ENCODE data around the gene ZNF790. TPM values are rescaled to one million over a fixed set of nuclear protein-coding genes. Genes with fewer than 3 reads are reported as not detected.
A peak's percentile ranks its signal among the peaks of the same experiment; 100 is the strongest.

ZNF790 gene
- total and polyA plus RNA-seq, 2 of the 13 experiments (the other 11 are each of a cell fraction or from before 2014, with no cell fraction given) = 1.3 to 5.3 TPM

DNA sequence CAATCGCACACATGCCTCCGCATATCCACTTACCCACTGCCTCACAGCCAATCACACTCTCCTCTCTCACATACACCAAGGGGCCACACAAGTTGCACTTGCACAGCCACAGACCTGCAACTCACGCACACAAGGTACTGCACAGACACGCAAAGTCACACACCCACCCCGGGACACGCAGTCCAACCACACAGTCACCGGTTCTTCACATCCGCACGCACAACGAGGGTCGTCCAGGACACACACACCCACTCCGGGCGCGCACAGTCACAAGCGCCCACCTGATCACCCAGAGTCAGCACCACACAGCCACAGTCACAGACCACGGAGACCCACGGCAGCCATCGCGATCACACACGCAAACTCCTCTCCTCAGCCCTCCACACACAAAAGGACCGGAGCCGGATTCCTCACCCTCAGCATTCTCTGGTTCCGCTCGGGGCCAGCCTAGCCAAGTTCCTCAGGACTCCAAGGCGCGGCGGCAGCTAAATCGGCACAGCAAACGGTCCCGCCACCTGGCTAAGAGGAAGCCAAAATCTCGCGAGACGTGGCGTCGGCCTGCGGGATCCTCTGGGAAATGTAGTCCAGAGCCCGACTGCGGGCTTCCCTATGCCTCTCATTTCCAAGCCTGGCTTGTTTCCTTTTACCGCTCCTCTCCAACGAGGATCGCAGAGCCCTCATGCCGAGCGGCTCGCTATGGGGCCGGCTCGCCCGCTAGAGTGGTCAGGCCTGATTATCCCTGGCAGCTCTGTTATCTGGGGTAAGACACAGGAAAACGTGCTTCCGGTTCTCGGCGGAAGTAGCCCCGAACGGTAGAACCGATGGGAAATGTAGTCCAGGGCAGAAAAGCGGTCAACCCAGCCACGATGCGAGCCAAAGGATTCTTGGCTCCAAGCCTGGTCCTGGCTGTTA is 65.6 kb downstream of the ZNF790 start, which contains the start of gene ZNF850 (continued):
- TF ChIP-seq, protein P1, sequence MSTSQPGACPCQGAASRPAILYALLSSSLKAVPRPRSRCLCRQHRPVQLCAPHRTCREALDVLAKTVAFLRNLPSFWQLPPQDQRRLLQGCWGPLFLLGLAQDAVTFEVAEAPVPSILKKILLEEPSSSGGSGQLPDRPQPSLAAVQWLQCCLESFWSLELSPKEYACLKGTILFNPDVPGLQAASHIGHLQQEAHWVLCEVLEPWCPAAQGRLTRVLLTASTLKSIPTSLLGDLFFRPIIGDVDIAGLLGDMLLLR (CRISPR knock-in tag; IDR thresholded peaks at IDR 0.05) = peak; percentile 81; the same call in 1 of the 2 replicates
- TF ChIP-seq, protein P2, sequence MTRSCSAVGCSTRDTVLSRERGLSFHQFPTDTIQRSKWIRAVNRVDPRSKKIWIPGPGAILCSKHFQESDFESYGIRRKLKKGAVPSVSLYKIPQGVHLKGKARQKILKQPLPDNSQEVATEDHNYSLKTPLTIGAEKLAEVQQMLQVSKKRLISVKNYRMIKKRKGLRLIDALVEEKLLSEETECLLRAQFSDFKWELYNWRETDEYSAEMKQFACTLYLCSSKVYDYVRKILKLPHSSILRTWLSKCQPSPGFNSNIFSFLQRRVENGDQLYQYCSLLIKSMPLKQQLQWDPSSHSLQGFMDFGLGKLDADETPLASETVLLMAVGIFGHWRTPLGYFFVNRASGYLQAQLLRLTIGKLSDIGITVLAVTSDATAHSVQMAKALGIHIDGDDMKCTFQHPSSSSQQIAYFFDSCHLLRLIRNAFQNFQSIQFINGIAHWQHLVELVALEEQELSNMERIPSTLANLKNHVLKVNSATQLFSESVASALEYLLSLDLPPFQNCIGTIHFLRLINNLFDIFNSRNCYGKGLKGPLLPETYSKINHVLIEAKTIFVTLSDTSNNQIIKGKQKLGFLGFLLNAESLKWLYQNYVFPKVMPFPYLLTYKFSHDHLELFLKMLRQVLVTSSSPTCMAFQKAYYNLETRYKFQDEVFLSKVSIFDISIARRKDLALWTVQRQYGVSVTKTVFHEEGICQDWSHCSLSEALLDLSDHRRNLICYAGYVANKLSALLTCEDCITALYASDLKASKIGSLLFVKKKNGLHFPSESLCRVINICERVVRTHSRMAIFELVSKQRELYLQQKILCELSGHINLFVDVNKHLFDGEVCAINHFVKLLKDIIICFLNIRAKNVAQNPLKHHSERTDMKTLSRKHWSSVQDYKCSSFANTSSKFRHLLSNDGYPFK (CRISPR knock-in tag; IDR thresholded peaks at IDR 0.05; ENCODE audit: borderline replicate concordance) = peak; percentile 66; the same call in 1 of the 2 replicates
- TF ChIP-seq, protein P3, sequence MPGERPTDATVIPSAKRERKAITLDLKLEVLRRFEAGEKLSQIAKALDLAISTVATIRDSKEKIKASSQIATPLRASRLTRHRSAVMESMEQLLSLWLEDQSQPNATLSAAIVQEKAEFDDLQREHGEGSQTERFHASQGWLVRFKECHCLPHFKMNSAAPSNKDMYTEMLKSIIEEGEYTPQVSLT (CRISPR knock-in tag; IDR thresholded peaks at IDR 0.05; ENCODE audit: borderline replicate concordance, low read depth) = no peak
- no peak for TF ChIP-seq ZNF383 (CRISPR knock-in tag; IDR thresholded peaks at IDR 0.05; ENCODE audit: borderline replicate concordance)
- TF ChIP-seq, protein P4, sequence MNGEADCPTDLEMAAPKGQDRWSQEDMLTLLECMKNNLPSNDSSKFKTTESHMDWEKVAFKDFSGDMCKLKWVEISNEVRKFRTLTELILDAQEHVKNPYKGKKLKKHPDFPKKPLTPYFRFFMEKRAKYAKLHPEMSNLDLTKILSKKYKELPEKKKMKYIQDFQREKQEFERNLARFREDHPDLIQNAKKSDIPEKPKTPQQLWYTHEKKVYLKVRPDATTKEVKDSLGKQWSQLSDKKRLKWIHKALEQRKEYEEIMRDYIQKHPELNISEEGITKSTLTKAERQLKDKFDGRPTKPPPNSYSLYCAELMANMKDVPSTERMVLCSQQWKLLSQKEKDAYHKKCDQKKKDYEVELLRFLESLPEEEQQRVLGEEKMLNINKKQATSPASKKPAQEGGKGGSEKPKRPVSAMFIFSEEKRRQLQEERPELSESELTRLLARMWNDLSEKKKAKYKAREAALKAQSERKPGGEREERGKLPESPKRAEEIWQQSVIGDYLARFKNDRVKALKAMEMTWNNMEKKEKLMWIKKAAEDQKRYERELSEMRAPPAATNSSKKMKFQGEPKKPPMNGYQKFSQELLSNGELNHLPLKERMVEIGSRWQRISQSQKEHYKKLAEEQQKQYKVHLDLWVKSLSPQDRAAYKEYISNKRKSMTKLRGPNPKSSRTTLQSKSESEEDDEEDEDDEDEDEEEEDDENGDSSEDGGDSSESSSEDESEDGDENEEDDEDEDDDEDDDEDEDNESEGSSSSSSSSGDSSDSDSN (CRISPR knock-in tag; IDR thresholded peaks at IDR 0.05) = no peak
- TF ChIP-seq HCFC1 (IDR thresholded peaks at IDR 0.05; ENCODE audit: low read depth, low read length) = peak; percentile 85
- TF ChIP-seq WIZ (CRISPR knock-in tag; IDR thresholded peaks at IDR 0.05) = no peak
- TF ChIP-seq ZNF296 (CRISPR knock-in tag; conservative IDR thresholded peaks at IDR 0.05) = no peak
- TF ChIP-seq, protein P5, sequence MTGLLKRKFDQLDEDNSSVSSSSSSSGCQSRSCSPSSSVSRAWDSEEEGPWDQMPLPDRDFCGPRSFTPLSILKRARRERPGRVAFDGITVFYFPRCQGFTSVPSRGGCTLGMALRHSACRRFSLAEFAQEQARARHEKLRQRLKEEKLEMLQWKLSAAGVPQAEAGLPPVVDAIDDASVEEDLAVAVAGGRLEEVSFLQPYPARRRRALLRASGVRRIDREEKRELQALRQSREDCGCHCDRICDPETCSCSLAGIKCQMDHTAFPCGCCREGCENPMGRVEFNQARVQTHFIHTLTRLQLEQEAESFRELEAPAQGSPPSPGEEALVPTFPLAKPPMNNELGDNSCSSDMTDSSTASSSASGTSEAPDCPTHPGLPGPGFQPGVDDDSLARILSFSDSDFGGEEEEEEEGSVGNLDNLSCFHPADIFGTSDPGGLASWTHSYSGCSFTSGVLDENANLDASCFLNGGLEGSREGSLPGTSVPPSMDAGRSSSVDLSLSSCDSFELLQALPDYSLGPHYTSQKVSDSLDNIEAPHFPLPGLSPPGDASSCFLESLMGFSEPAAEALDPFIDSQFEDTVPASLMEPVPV (CRISPR knock-in tag; IDR thresholded peaks at IDR 0.05) = 0 out of 2 replicates have a peak, but pooled peaks have one; percentile 24
- TF ChIP-seq, protein P6, sequence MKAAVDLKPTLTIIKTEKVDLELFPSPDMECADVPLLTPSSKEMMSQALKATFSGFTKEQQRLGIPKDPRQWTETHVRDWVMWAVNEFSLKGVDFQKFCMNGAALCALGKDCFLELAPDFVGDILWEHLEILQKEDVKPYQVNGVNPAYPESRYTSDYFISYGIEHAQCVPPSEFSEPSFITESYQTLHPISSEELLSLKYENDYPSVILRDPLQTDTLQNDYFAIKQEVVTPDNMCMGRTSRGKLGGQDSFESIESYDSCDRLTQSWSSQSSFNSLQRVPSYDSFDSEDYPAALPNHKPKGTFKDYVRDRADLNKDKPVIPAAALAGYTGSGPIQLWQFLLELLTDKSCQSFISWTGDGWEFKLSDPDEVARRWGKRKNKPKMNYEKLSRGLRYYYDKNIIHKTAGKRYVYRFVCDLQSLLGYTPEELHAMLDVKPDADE (CRISPR knock-in tag; IDR thresholded peaks at IDR 0.05) = no peak
- TF ChIP-seq MTA3 (CRISPR knock-in tag; IDR thresholded peaks at IDR 0.05) = no peak
- no peak for TF ChIP-seq SOX6 (IDR thresholded peaks at IDR 0.05)
- TF ChIP-seq SOX6 (CRISPR knock-in tag; IDR thresholded peaks at IDR 0.05) = peak; percentile 48; the same call in 1 of the 2 replicates
- TF ChIP-seq, protein P7, sequence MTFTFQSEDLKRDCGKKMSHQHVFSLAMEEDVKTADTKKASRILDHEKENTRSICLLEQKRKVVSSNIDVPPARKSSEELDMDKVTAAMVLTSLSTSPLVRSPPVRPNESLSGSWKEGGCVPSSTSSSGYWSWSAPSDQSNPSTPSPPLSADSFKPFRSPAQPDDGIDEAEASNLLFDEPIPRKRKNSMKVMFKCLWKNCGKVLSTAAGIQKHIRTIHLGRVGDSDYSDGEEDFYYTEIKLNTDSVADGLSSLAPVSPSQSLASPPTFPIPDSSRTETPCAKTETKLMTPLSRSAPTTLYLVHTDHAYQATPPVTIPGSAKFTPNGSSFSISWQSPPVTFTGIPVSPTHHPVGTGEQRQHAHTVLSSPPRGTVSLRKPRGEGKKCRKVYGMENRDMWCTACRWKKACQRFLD (CRISPR knock-in tag; IDR thresholded peaks at IDR 0.05; ENCODE audit: borderline replicate concordance) = no peak
- TF ChIP-seq ZNF530 (CRISPR knock-in tag; IDR thresholded peaks at IDR 0.05; ENCODE audit: low read depth) = no peak
